GM12892 (cell line): ENCODE data around the gene CHCHD10.

Source experiments
- POLR2A ChIP-seq: IDR thresholded peaks from 2 replicates; pipeline ENCODE4 v1.6.1; 2011; ENCODE audit warnings: low read depth, low read length, control low read depth
- POLR2AphosphoS5 ChIP-seq: IDR thresholded peaks from 2 replicates; pipeline ENCODE4 v1.6.1; 2011; ENCODE audit warnings: low read depth, low read length, control low read depth

GRCh38 chr22:23780146-23780748 lies 12.5 kb upstream of the CHCHD10 start:
- TF ChIP-seq POLR2A (no peak), POLR2AphosphoS5 (no peak)
